Breast epithelium (tissue), 4 donors: ENCODE data around the gene ARMC9. TPM values are rescaled to one million over a fixed set of nuclear protein-coding genes. Genes with fewer than 3 reads are reported as not detected.

ENCODE experiments used
- DNase-seq, 2 donors: peaks; one replicate each; pipeline ENCODE4 v3.0.0-alpha.2; 2019; ENCODE audit warnings: low spot score in 2 of 2
- H3K27ac ChIP-seq, 2 donors: fragments of 200-600 bp; sonication (generic) in 1 of 2; one replicate each; pipeline ENCODE4 v1.5.1; 2016 to 2019; ENCODE audit warnings: mild to moderate bottlenecking in 1 of 2
- H3K27me3 ChIP-seq, 2 donors: fragments of 200-600 bp; sonication (generic) in 1 of 2; one replicate each; pipeline versions ENCODE4 v1.5.1 to v1.6.0; 2017 to 2019; ENCODE audit warnings: control low read depth in 1 of 2, mild to moderate bottlenecking in 1 of 2
- H3K36me3 ChIP-seq: fragments of 200-600 bp; one replicate; pipeline ENCODE4 v1.5.1; 2019
- H3K4me1 ChIP-seq, 2 donors: fragments of 200-600 bp; sonication (generic); one replicate each; pipeline ENCODE4 v1.5.1; 2016 to 2019; ENCODE audit warnings: control low read depth in 1 of 2
- H3K4me3 ChIP-seq, 3 donors: fragments of 200-600 bp; sonication (generic); 1 replicate in 2 of 3; 2 replicates in 1 of 3; pipeline ENCODE4 v1.5.1; 2016 to 2019; ENCODE audit warnings: mild to moderate bottlenecking in 3 of 3, moderate library complexity in 2 of 3
- H3K9me3 ChIP-seq, 2 donors: fragments of 200-600 bp; sonication (generic) in 1 of 2; one replicate each; pipeline ENCODE4 v1.5.1; 2016 to 2019; ENCODE audit warnings: control low read depth in 1 of 2
- CTCF ChIP-seq, 3 donors: fragments of 450-650 bp; IDR thresholded peaks; one replicate each; pipeline ENCODE4 v1.5.1; 2016 to 2017; ENCODE audit warnings: antibody characterized with exemption in 3 of 3, mild to moderate bottlenecking in 3 of 3, moderate library complexity in 3 of 3
- POLR2A ChIP-seq: fragments of 450-650 bp; IDR thresholded peaks from one replicate; pipeline ENCODE4 v1.6.1; 2016; ENCODE audit warnings: antibody characterized with exemption, mild to moderate bottlenecking, moderate library complexity
- POLR2AphosphoS5 ChIP-seq, 3 donors: sonication (generic); formaldehyde crosslinking; IDR thresholded peaks; one replicate each; pipeline ENCODE4 v1.6.1; 2017; ENCODE audit warnings: antibody characterized with exemption in 3 of 3
- intact Hi-C: fragments of 100-400 bp; cut with DNase I; formaldehyde crosslinking; loops from one replicate; pipeline ENCODE4 v1.15.1; 2023; ENCODE audit warnings: low total_unique reads
- total RNA-seq, 3 donors: library from RNA; depleted of rRNA; stranded (reverse); fragments of >200 nt; gene quantifications; one replicate each; pipeline ENCODE4 v1.1.0, GENCODE V29; 2016

ARMC9 gene
- total RNA-seq, 3 donors from 2014 or later: 4.0 to 20.8 (median 18.0) TPM

GRCh38 chr2:231362555-231363184 lies 164.2 kb downstream of the ARMC9 start:
- Histone ChIP-seq H3K9me3 (no peaks in the 10 kb centered on the region), H3K36me3 (no peaks in the 10 kb centered on the region), H3K4me1 (no peaks in the 10 kb centered on the region), H3K27me3 (no peaks in the 10 kb centered on the region), H3K27ac (no peak overlapping the region), H3K4me3 (no peak overlapping the region)
- no peak for TF ChIP-seq CTCF (IDR thresholded peaks at IDR 0.05)
- TF ChIP-seq POLR2A: no peak
- TF ChIP-seq POLR2AphosphoS5 (IDR thresholded peaks at IDR 0.05): no peak
- intact Hi-C loops: loop anchor here (5.0 kb wide), 1 partner anchor 1520 kb away; no protein-coding TSS in a partner anchor
- DNase-seq: peak in 1 of 2 donors; percentile 15

- H3K4me1 ChIP-seq: no peaks in the 10 kb centered on the region
- no peaks in the 10 kb centered on the region for H3K36me3 ChIP-seq
- no peak for TF ChIP-seq POLR2A
- no peak for TF ChIP-seq CTCF (IDR thresholded peaks at IDR 0.05)
- TF ChIP-seq POLR2AphosphoS5 (IDR thresholded peaks at IDR 0.05): no peak
- H3K4me3 ChIP-seq: no peak overlapping the region
- H3K27ac ChIP-seq: no peak overlapping the region
- intact Hi-C loops: loop anchor here (5.0 kb wide), 1 partner anchor 1518 kb away; no protein-coding TSS in a partner anchor
- H3K27me3 ChIP-seq: no peaks in the 10 kb centered on the region
- DNase-seq: peak in 1 of 2 donors; percentile 9
- H3K9me3 ChIP-seq: no peaks in the 10 kb centered on the region
Measured at GRCh38 chr2:231364061-231364460, 165.6 kb downstream of the ARMC9 start.

- intact Hi-C loops: loop anchor here (5.0 kb wide), 1 partner anchor 1517 kb away; no protein-coding TSS in a partner anchor
- no peaks in the 10 kb centered on the region for H3K27me3 ChIP-seq
- H3K4me1 ChIP-seq: no peaks in the 10 kb centered on the region
- H3K4me3 ChIP-seq: peak overlapping the region in 2 of 3 donors; percentile 18 to 28
- no peaks in the 10 kb centered on the region for H3K36me3 ChIP-seq
- no peak for TF ChIP-seq CTCF (IDR thresholded peaks at IDR 0.05)
- no peak for TF ChIP-seq POLR2A
- TF ChIP-seq POLR2AphosphoS5 (IDR thresholded peaks at IDR 0.05): no peak
- H3K9me3 ChIP-seq: no peaks in the 10 kb centered on the region
- peak in 1 of 2 donors; percentile 60 for DNase-seq
- H3K27ac ChIP-seq: peak overlapping the region; percentile 59 to 70
Measured at GRCh38 chr2:231364961-231365810, 166.8 kb downstream of the ARMC9 start.

GRCh38 chr2:231367178-231367577 lies 168.7 kb downstream of the ARMC9 start:
- H3K27me3 ChIP-seq: no peaks in the 10 kb centered on the region
- TF ChIP-seq POLR2AphosphoS5 (IDR thresholded peaks at IDR 0.05) (no peak), POLR2A (no peak), CTCF (IDR thresholded peaks at IDR 0.05) (no peak)
- H3K27ac ChIP-seq: no peak overlapping the region
- no peaks in the 10 kb centered on the region for H3K4me1 ChIP-seq
- peak in 1 of 2 donors; percentile 31 for DNase-seq
- no peaks in the 10 kb centered on the region for H3K9me3 ChIP-seq
- H3K4me3 ChIP-seq: no peak overlapping the region
- intact Hi-C loops: no loop called here
- H3K36me3 ChIP-seq: no peaks in the 10 kb centered on the region
